Measurements from ENCODE around the gene UNC45A.

DNA sequence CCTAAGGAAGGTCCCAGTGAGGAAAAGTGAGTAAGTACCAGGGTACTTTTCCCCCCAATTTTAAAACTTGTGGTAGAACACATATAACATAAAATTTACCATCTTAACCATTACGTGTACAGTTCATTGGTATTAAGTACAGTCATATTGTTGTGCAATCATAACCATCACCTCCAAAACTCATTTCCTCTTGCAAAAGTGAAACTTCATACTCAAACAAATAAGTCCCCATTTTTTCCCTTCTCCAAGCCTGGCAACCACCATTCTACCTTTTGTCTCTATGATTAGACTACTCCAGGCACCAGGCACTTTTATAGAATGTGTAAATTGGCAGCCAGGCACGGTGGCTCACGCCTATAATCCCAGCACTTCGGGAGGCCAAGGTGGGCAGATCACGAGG, 47.0 kb downstream of the UNC45A start:
- TF ChIP-seq, protein P1, sequence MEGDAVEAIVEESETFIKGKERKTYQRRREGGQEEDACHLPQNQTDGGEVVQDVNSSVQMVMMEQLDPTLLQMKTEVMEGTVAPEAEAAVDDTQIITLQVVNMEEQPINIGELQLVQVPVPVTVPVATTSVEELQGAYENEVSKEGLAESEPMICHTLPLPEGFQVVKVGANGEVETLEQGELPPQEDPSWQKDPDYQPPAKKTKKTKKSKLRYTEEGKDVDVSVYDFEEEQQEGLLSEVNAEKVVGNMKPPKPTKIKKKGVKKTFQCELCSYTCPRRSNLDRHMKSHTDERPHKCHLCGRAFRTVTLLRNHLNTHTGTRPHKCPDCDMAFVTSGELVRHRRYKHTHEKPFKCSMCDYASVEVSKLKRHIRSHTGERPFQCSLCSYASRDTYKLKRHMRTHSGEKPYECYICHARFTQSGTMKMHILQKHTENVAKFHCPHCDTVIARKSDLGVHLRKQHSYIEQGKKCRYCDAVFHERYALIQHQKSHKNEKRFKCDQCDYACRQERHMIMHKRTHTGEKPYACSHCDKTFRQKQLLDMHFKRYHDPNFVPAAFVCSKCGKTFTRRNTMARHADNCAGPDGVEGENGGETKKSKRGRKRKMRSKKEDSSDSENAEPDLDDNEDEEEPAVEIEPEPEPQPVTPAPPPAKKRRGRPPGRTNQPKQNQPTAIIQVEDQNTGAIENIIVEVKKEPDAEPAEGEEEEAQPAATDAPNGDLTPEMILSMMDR (conservative IDR thresholded peaks at IDR 0.05; ENCODE audit: low read length): no peak
- TF ChIP-seq EZH2phosphoT487 (IDR thresholded peaks at IDR 0.05; ENCODE audit: borderline replicate concordance, low read depth, low read length): no peak
